HG03342 (cell line): ENCODE data around the gene ZDHHC1.
"Not testable (repeated sequence)": the region's sequence is repeated elsewhere in the genome, so short reads cannot be mapped to it uniquely, and the experiment has no call there.

Source experiments
- ATAC-seq: cut with Tn5 transposase; IDR thresholded peaks from one replicate; pipeline ENCODE4 v1.9.1; 2021; ENCODE audit warnings: mild to moderate bottlenecking, moderate library complexity; ENCODE audit not compliant: unreplicated experiment

ZDHHC1 gene

GRCh38 chr16:67370661-67371060 is 45.6 kb downstream of the ZDHHC1 start:
- ATAC-seq, result no peak

- no peak for ATAC-seq
Measured at GRCh38 chr16:67364600-67365235, 51.6 kb downstream of the ZDHHC1 start.

GRCh38 chr16:67361038-67361437 is 55.2 kb downstream of the ZDHHC1 start:
- no peak for ATAC-seq

GRCh38 chr16:67359540-67360269 is 56.6 kb downstream of the ZDHHC1 start:
- not testable (repeated sequence) for ATAC-seq

- ATAC-seq, result no peak
Measured at GRCh38 chr16:67357561-67357960, 58.7 kb downstream of the ZDHHC1 start.

GRCh38 chr16:67356396-67356795 is 59.9 kb downstream of the ZDHHC1 start:
- no peak for ATAC-seq

- not testable (repeated sequence) for ATAC-seq
Measured at GRCh38 chr16:67352463-67352862, 63.8 kb downstream of the ZDHHC1 start.

GRCh38 chr16:67350324-67350723 is 66.0 kb downstream of the ZDHHC1 start:
- ATAC-seq, result no peak

GRCh38 chr16:67349172-67349571 is 67.1 kb downstream of the ZDHHC1 start:
- ATAC-seq, result no peak

- no peak for ATAC-seq
Measured at GRCh38 chr16:67346341-67346740, 69.9 kb downstream of the ZDHHC1 start.

GRCh38 chr16:67345401-67345800 is 70.9 kb downstream of the ZDHHC1 start:
- no peak for ATAC-seq
